Measurements from ENCODE around the gene TGFB2.

Gene TGFB2

DNA sequence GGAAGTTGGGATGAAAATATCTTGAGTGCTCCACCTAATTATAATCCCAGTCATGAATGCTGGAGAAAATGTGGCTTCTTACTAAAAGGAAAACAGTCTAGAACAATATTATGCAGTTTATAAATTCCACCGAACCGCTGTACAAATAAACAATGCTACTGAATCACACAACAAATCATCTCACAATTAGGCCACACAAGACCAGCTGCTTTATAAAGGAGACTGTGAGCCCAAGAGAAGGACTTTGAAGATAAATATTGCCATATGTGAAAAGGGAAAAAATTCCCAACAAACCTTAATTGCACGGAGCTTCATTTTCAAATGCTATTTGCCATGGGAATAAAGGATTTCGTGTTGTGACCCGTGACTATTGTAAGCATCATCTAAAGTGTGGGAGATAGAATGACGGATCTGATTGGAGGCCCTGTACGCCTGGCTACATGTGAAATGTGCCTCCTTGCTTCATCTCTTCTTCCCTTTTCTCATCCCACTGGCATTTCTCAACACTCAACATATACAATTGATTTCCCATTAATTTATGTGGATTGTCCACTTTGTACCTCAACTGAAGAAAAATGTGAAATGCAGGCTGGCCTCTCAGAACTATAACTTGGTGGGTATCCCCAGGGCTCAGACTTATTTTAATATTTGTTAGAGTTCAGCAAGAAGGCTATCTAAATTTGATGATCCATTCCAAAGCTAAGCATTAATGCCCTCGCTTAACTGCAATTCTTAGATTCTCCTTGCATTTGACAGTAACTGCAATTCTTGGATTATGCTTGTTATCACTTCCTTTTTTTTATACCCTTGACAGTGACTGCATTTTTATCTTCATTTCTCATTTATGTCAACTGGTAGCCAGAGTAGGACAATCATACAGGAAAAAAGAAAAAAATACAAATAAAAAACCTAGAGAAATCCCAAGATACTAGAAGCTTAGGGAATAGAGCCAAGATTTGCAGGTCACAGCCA is 122.3 kb downstream of the TGFB2 start:
- DNase-seq = no peak

GRCh38 chr1:218468711-218469110 is 123.6 kb downstream of the TGFB2 start:
- DNase-seq = no peak

- DNase-seq = no peak
These were observed 127.7 kb downstream of the TGFB2 start for GRCh38 chr1:218472885-218473284.

DNA sequence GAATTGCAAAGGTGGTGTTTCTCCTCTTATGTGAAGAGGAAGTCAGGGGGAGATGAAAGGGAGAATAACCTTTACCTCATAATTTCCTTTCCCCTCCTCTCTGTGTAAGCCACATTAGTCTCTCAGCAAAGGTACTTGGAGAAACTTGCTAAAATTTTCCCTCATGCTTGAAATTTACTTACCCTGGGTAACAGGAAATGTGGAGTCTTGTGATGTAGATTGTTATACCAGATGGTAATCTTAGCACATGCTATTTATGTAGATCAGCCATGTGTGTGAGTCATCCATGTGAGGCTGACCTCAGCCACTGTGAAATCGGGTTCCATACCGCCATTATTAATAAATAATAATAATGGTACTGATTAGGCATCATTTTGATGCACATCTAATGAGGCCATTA is 128.4 kb downstream of the TGFB2 start:
- DNase-seq = no peak

GRCh38 chr1:218474128-218474527 is 129.0 kb downstream of the TGFB2 start:
- DNase-seq = no peak

- no peak for DNase-seq
These were observed 130.1 kb downstream of the TGFB2 start for GRCh38 chr1:218475275-218475674.

- no peak for DNase-seq
These were observed 130.6 kb downstream of the TGFB2 start for GRCh38 chr1:218475699-218476098.

- no peak for DNase-seq
These were observed 131.2 kb downstream of the TGFB2 start for GRCh38 chr1:218476385-218476784.

GRCh38 chr1:218478336-218478735 is 133.2 kb downstream of the TGFB2 start:
- no peak for DNase-seq

DNA sequence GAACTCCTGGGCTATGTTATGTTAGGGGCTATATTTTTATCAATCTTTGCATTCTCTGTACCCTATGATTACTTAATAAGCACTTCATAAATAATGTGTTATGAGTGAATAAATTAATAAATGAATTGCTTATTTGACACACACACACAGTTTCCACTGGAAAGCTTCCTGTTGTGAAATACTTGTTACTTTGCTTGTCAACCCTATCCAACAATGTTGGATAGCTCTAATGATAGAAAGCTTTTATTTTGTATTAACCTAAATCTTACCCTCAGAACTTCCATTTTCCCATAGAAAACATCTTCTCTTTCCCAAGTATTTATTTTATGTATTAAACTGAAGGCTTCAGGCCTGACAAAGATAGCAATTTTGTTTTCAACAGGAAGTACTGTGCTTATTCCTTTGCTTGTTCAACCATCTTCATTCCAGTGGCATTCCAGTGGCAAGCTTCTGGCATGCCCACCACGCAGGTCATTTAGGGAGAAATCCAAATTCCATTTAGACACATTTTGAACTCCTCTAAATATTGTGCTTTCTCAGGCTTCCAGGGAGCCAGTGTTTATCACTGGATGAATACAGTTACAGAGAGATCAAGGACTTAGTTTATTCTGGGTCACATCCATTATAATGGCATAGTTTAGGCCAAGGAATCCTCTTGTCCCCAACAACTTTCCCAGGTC is 134.4 kb downstream of the TGFB2 start:
- no peak for DNase-seq

GRCh38 chr1:218480137-218480536 is 135.0 kb downstream of the TGFB2 start:
- DNase-seq = no peak

DNA sequence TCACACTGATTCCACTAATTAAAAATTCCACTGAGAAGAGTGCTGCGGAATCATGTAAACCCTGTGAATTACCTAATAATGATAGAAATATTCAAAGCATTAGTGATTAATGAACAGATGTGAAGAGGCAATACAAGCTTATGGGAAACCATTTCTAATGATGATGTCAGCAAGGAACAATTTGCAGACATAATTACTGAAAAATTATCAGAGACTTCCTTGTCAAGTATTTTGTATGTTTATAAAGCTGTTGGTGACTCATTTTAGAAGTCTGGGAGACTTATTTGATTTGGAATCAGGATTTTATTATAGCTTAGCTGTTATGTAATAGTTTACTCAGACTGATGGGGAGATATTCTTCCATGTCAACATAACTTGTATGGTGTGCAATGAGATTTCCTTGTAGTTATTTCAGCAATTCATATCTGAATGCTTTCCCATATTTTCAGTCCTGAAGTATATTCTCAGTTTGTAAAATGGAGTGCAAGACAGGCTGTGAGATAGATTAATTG is 135.5 kb downstream of the TGFB2 start:
- DNase-seq = no peak

GRCh38 chr1:218481116-218481775 is 136.1 kb downstream of the TGFB2 start:
- DNase-seq = no peak

GRCh38 chr1:218482683-218483082 is 137.5 kb downstream of the TGFB2 start:
- DNase-seq = no peak

GRCh38 chr1:218485241-218485928 is 140.2 kb downstream of the TGFB2 start:
- DNase-seq = no peak

GRCh38 chr1:218488531-218488930 is 143.4 kb downstream of the TGFB2 start:
- no peak for DNase-seq

GRCh38 chr1:218488986-218489385 is 143.8 kb downstream of the TGFB2 start:
- no peak for DNase-seq

- no peak for DNase-seq
These were observed 145.3 kb downstream of the TGFB2 start for GRCh38 chr1:218490406-218490922.

GRCh38 chr1:218492874-218493273 is 147.7 kb downstream of the TGFB2 start:
- no peak for DNase-seq

DNA sequence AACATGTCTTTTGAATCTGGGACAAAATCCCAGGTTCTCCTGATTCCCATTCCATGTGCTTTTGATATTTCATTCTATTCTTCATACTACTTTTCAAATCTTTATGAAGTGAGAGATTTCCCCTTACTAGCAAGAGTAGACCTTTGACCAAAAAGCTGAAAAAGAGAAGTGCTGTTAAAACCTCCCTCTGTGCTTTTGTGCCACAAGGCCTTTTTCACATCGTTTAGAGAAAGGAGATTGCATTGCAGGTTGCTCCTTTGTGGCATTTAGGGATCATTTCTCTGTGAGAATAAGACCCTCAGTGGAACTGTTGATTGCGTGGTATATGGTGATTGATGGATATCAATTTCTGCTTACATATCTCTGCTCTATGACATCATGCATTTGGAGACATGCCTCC is 148.8 kb downstream of the TGFB2 start:
- DNase-seq = no peak

All from NCI-H2081 treated with DMSO at 0.1 percent for 48 hours (cell line).